MM.1S (cell line): ENCODE measurements around the gene CAPN10.

Experiments
- DNase-seq: peaks from one replicate; pipeline ENCODE4 v3.0.0-alpha.2; 2015
- H2AFZ ChIP-seq: fragments of 300-600 bp; sonication (generic); 2 replicates; pipeline ENCODE4 v1.6.0; 2016; ENCODE audit warnings: antibody characterized with exemption, low read length
- H3F3A ChIP-seq: fragments of 300-600 bp; sonication (generic); 2 replicates; pipeline ENCODE4 v1.6.1; 2016; ENCODE audit warnings: mild to moderate bottlenecking, antibody characterized with exemption, low read length, moderate library complexity, mixed read lengths; ENCODE audit not compliant: insufficient read depth
- H3K27ac ChIP-seq: fragments of 300-600 bp; sonication (generic); 2 replicates; pipeline ENCODE4 v1.5.1; 2016; ENCODE audit warnings: mild to moderate bottlenecking, low read length
- H3K27me3 ChIP-seq: fragments of 300-600 bp; sonication (generic); replicated peaks from 2 replicates; pipeline ENCODE4 v1.6.0; 2016; ENCODE audit warnings: low read length; ENCODE audit not compliant: insufficient read depth
- H3K36me3 ChIP-seq: fragments of 300-600 bp; sonication (generic); replicated peaks from 2 replicates; pipeline ENCODE4 v1.6.1; 2016; ENCODE audit warnings: mild to moderate bottlenecking, low read length, mixed read lengths; ENCODE audit not compliant: insufficient read depth
- H3K4me1 ChIP-seq: fragments of 300-600 bp; sonication (generic); 2 replicates; pipeline ENCODE4 v1.6.1; 2016; ENCODE audit warnings: low read length, mixed read lengths
- H3K4me2 ChIP-seq: fragments of 300-600 bp; sonication (generic); 2 replicates; pipeline ENCODE4 v1.6.0; 2016; ENCODE audit warnings: low read depth, low read length
- H3K4me3 ChIP-seq: fragments of 300-600 bp; sonication (generic); 2 replicates; pipeline ENCODE4 v1.5.1; 2016; ENCODE audit warnings: low read length, mixed read lengths
- H3K79me2 ChIP-seq: fragments of 300-600 bp; sonication (generic); 2 replicates; pipeline ENCODE4 v1.6.1; 2016; ENCODE audit warnings: mixed run types, low read length, mixed read lengths
- H3K9ac ChIP-seq: fragments of 300-600 bp; sonication (generic); 2 replicates; pipeline ENCODE4 v1.6.1; 2016; ENCODE audit warnings: low read length, mixed read lengths
- H3K9me2 ChIP-seq: fragments of 300-600 bp; sonication (generic); replicated peaks from 2 replicates; pipeline ENCODE4 v1.6.1; 2016; ENCODE audit warnings: mild to moderate bottlenecking, low read length, mixed read lengths; ENCODE audit not compliant: insufficient read depth
- H3K9me3 ChIP-seq: fragments of 300-600 bp; sonication (generic); replicated peaks from 2 replicates; pipeline ENCODE4 v1.6.1; 2016; ENCODE audit warnings: mild to moderate bottlenecking, low read length, mixed read lengths; ENCODE audit not compliant: insufficient read depth
- H4K20me1 ChIP-seq: fragments of 300-600 bp; sonication (generic); 2 replicates; pipeline ENCODE4 v1.6.1; 2016; ENCODE audit warnings: mild to moderate bottlenecking, low read length, moderate library complexity, mixed read lengths; ENCODE audit not compliant: insufficient read depth
- EZH2 ChIP-seq: fragments of 300-600 bp; sonication (generic); optimal IDR thresholded peaks from 2 replicates; pipeline ENCODE3; 2017; ENCODE audit warnings: low read depth, mild to moderate bottlenecking, antibody characterized with exemption, low read length, mixed read lengths
- EZH2phosphoT487 ChIP-seq: fragments of 300-600 bp; sonication (generic); IDR thresholded peaks from 2 replicates; pipeline ENCODE4 v1.6.1; 2018; ENCODE audit warnings: antibody characterized with exemption, low read length
- TF ChIP-seq, protein P1 (sequence below): fragments of 300-600 bp; sonication (generic); IDR thresholded peaks from 2 replicates; pipeline ENCODE4 v1.5.1; 2016; ENCODE audit warnings: antibody characterized with exemption, low read length, mixed read lengths

CAPN10 gene

DNA sequence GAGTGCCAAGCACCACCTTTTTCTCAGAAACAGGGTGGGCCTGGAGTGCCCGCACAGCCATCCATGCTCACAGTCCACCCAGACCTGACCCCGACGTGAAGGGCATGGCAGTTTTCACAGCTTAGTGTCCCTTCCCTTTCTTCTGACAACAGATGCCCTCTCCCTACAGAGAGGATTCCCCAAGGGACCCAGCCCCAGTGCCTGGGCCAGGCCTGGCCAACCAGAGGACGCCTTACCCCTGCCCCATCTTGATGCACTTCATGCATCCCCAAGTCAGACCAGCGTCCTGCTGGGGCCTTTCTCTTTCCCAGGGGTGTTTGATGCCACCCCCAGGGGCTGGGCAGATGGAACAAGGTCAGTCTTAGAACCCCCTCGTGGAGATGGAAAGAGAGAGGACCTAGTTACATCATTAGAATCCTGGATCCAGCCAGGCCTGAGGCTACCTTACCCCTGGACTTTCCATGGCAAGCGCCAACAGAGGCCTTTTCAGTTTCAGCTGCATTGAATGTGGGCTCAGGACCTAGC, 32.5 kb upstream of the CAPN10 start:
- H4K20me1 ChIP-seq = no peaks in the 10 kb centered on the region
- H3K4me3 ChIP-seq = no peak overlapping the region
- H3K4me2 ChIP-seq = no peak overlapping the region
- H3K4me1 ChIP-seq = peaks cover 12% of the 10 kb centered on the region; the same call in 1 of the 2 replicates
- H3K79me2 ChIP-seq = peaks cover 57% of the 10 kb centered on the region
- no peak overlapping the region for H2AFZ ChIP-seq
- no peaks in the 10 kb centered on the region for H3K9me2 ChIP-seq
- DNase-seq = no peak
- no peaks in the 10 kb centered on the region for H3K27me3 ChIP-seq
- H3K9me3 ChIP-seq = no peaks in the 10 kb centered on the region
- no peaks in the 10 kb centered on the region; the same call in 1 of the 2 replicates for H3K36me3 ChIP-seq
- H3K9ac ChIP-seq = no peak overlapping the region
- H3F3A ChIP-seq = peaks cover 4% of the 10 kb centered on the region; the same call in 1 of the 2 replicates
- no peak overlapping the region for H3K27ac ChIP-seq
- no peak for TF ChIP-seq EZH2phosphoT487
- TF ChIP-seq, protein P1, sequence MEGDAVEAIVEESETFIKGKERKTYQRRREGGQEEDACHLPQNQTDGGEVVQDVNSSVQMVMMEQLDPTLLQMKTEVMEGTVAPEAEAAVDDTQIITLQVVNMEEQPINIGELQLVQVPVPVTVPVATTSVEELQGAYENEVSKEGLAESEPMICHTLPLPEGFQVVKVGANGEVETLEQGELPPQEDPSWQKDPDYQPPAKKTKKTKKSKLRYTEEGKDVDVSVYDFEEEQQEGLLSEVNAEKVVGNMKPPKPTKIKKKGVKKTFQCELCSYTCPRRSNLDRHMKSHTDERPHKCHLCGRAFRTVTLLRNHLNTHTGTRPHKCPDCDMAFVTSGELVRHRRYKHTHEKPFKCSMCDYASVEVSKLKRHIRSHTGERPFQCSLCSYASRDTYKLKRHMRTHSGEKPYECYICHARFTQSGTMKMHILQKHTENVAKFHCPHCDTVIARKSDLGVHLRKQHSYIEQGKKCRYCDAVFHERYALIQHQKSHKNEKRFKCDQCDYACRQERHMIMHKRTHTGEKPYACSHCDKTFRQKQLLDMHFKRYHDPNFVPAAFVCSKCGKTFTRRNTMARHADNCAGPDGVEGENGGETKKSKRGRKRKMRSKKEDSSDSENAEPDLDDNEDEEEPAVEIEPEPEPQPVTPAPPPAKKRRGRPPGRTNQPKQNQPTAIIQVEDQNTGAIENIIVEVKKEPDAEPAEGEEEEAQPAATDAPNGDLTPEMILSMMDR = no peak
- TF ChIP-seq EZH2 = no peak

DNA sequence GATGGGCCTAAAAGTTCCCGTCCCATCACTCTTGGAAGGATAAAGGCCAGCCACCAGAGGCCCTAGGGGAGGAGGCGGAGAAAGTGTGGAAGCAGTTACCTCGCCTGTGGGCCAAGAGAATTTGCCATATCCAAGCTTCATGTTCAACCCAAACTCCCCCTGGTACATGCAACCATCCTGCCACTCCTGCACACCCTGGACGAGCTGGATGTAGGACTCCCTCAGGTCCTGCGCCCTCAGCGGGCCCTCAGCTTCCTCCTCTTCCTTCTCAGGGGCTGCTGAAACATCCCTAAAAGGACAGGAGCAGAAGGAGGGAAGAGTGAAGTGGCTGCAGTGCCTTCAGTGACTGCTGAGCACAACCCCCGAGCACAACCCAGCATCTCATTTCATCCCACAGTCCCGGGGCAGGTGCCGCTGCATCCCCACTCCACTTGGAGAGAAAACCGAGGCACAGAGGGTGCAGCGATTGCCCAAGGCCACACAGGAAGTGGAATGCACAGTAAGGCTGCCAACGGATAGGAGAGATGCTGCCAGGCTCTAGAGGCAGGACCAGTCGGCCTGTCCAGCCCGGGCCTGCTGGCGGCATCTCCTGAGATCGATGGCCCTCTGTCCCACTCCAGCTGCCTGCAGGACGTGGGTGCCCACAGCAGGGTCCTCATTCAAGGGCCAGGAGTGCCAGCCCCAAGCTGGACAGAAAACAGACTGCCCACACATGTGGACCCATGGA, 31.6 kb upstream of the CAPN10 start:
- Histone ChIP-seq H3K36me3 (no peaks in the 10 kb centered on the region; the same call in 1 of the 2 replicates), H3K9me2 (no peaks in the 10 kb centered on the region), H4K20me1 (no peaks in the 10 kb centered on the region), H3K79me2 (peaks cover 66% of the 10 kb centered on the region), H2AFZ (no peak overlapping the region), H3K27ac (no peak overlapping the region), H3K9ac (no peak overlapping the region), H3K9me3 (no peaks in the 10 kb centered on the region), H3K4me3 (no peak overlapping the region), H3K27me3 (no peaks in the 10 kb centered on the region), H3K4me2 (no peak overlapping the region), H3F3A (peaks cover 4% of the 10 kb centered on the region; the same call in 1 of the 2 replicates), H3K4me1 (peaks cover 19% of the 10 kb centered on the region)
- TF ChIP-seq EZH2 (no peak), EZH2phosphoT487 (no peak)
- TF ChIP-seq, protein P1 = no peak
- no peak for DNase-seq

DNA sequence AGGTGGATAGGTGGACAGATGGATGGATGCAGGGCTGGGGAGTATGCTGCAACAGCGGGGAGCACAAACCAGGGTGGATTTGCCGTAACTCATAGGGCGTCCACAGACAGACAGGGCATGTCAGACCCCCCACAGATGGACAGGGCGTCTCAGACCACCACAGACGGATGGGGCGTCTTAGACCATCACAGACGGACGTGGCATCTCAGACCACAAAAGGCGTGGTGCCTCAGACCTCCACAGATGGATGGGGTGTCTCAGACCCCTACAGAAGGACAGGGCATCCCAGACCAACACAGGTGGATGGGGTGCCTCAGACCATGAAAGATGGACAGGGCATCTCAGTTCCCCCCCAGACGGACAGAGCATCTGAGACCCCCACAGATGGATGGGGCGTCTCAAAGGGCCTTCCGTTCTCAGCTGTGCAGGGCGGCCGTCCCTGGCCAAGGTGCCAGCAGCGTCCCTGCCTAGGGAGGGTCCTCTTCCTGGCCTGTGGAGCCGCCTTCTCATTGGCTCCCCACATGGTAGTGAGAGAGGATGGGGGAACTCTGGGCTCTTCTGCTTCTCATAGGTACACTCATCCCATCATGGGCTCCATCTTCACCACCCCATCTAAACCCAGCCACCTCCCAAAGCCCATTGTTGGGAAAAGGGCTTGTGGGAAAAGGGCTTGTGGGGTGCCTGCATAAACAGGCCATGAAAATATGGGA, 30.8 kb upstream of the CAPN10 start:
- Histone ChIP-seq H3K9me3 (no peaks in the 10 kb centered on the region), H3K79me2 (peaks cover 67% of the 10 kb centered on the region), H2AFZ (no peak overlapping the region), H3K9ac (no peak overlapping the region), H3K4me1 (peaks cover 20% of the 10 kb centered on the region), H3K27ac (no peak overlapping the region), H3K9me2 (no peaks in the 10 kb centered on the region), H3K27me3 (no peaks in the 10 kb centered on the region), H3K36me3 (no peaks in the 10 kb centered on the region; the same call in 1 of the 2 replicates), H3F3A (peaks cover 4% of the 10 kb centered on the region; the same call in 1 of the 2 replicates), H4K20me1 (no peaks in the 10 kb centered on the region), H3K4me2 (no peak overlapping the region), H3K4me3 (no peak overlapping the region)
- no peak for TF ChIP-seq EZH2
- TF ChIP-seq, protein P1 = no peak
- TF ChIP-seq EZH2phosphoT487 = no peak
- DNase-seq = no peak
